Upper lobe of left lung (tissue), 6 donors: Measurements from ENCODE around the gene DOCK1. TPM values are rescaled to one million over a fixed set of nuclear protein-coding genes. Genes with fewer than 3 reads are reported as not detected.

ENCODE experiments used
- ATAC-seq, 2 donors: fragments of 200-7000 bp; cut with Tn5 transposase; one replicate each; pipeline ENCODE4 v1.9.1; 2022; ENCODE audit warnings: mild to moderate bottlenecking in 2 of 2, moderate library complexity in 2 of 2; ENCODE audit not compliant: low FRiP score in 2 of 2
- DNase-seq, 2 donors: peaks; one replicate each; pipeline ENCODE4 v3.0.0-alpha.2; 2019 to 2020
- H3K27ac ChIP-seq, 4 donors: fragments of 200-600 bp; sonication (generic); one replicate each; pipeline ENCODE4 v1.5.1; 2016 to 2019
- H3K27me3 ChIP-seq, 4 donors: fragments of 200-600 bp; sonication (generic); one replicate each; pipeline ENCODE4 v1.5.1; 2017 to 2019
- H3K36me3 ChIP-seq, 4 donors: fragments of 200-600 bp; sonication (generic); one replicate each; pipeline ENCODE4 v1.5.1; 2016 to 2019
- H3K4me1 ChIP-seq, 4 donors: fragments of 200-600 bp; sonication (generic); one replicate each; pipeline ENCODE4 v1.5.1; 2018 to 2019
- H3K4me3 ChIP-seq, 4 donors: fragments of 200-600 bp; sonication (generic); one replicate each; pipeline ENCODE4 v1.5.1; 2017 to 2019; ENCODE audit warnings: mild to moderate bottlenecking in 2 of 4, moderate library complexity in 1 of 4
- H3K9me3 ChIP-seq, 4 donors: fragments of 200-600 bp; sonication (generic); one replicate each; pipeline ENCODE4 v1.5.1; 2018 to 2019
- EP300 ChIP-seq, 4 donors: sonication (generic); formaldehyde crosslinking; IDR thresholded peaks; one replicate each; pipeline ENCODE4 v1.5.1; 2017; ENCODE audit warnings: antibody characterized with exemption in 4 of 4, control low read depth in 2 of 4
- POLR2A ChIP-seq, 4 donors: fragments of 450-650 bp; IDR thresholded peaks; one replicate each; pipeline ENCODE4 v1.5.1; 2016 to 2017; ENCODE audit warnings: antibody characterized with exemption in 4 of 4, mild to moderate bottlenecking in 2 of 4
- POLR2AphosphoS5 ChIP-seq, 2 donors: sonication (generic); formaldehyde crosslinking; IDR thresholded peaks; one replicate each; pipeline ENCODE4 v1.5.1; 2017; ENCODE audit warnings: antibody characterized with exemption in 2 of 2
- WGBS, 2 donors: methylation state at CpG; one replicate each; pipeline ENCODE4 v1.1.5; 2017 to 2018; 5-methylcytosine and 5-hydroxymethylcytosine counted together
- total RNA-seq, 6 donors: library from RNA; depleted of rRNA in 4 of 6; stranded (reverse); fragments of >200 nt in 4 of 6; gene quantifications; one replicate each; pipeline versions ENCODE4 v1.1.0 to v1.2.1, GENCODE V29; 2016 to 2021
- TF ChIP-seq, protein P1 (sequence below), 6 experiments: fragments of 450-650 bp in 4 of 6; fragments of 200-600 bp in 2 of 6; sonication (generic) in 2 of 6; IDR thresholded peaks; one replicate each; pipeline ENCODE4 v1.5.1; 2016 to 2019; ENCODE audit warnings: antibody characterized with exemption in 6 of 6
- donor health status: DM: no; HTN: no; CAD: no; lungs with moderate emphysema.
- donor health status: DM: no; HTN: yes; CAD: no; lungs with severe emphysema.

Gene DOCK1
- total RNA-seq, 6 donors from 2014 or later = 37.5 to 63.9 (median 45.8) TPM

DNA sequence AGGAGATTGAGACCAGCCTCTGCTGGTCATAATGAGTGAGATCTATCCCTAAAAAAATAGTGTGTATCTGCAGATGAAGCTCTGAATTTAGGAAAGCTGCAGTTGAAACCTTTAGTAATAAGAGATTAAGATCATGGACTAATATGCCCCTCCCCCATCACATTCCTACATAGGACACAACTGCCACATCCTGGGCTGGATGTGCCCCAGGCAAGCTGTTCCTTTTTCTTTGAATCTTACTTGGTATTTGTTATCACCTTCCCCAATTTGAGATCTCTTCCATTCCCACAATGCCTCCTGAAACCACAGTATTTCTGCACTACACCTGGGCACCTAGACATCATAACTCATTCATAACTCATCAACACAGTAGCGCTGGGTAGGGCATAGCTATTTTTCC lies 74.1 kb downstream of the DOCK1 start:
- Histone ChIP-seq H3K4me3 (no peak overlapping the region), H3K27ac (no peak overlapping the region), H3K27me3 (no peaks in the 10 kb centered on the region), H3K4me1 (no peaks in the 10 kb centered on the region), H3K36me3 (peaks cover 0 to 34% (median 3%) of the 10 kb centered on the region in 4 donors), H3K9me3 (no peaks in the 10 kb centered on the region)
- TF ChIP-seq POLR2AphosphoS5 (IDR thresholded peaks at IDR 0.05) = no peak
- no peak for TF ChIP-seq EP300 (IDR thresholded peaks at IDR 0.05)
- TF ChIP-seq POLR2A (IDR thresholded peaks at IDR 0.05) = no peak
- TF ChIP-seq, protein P1, sequence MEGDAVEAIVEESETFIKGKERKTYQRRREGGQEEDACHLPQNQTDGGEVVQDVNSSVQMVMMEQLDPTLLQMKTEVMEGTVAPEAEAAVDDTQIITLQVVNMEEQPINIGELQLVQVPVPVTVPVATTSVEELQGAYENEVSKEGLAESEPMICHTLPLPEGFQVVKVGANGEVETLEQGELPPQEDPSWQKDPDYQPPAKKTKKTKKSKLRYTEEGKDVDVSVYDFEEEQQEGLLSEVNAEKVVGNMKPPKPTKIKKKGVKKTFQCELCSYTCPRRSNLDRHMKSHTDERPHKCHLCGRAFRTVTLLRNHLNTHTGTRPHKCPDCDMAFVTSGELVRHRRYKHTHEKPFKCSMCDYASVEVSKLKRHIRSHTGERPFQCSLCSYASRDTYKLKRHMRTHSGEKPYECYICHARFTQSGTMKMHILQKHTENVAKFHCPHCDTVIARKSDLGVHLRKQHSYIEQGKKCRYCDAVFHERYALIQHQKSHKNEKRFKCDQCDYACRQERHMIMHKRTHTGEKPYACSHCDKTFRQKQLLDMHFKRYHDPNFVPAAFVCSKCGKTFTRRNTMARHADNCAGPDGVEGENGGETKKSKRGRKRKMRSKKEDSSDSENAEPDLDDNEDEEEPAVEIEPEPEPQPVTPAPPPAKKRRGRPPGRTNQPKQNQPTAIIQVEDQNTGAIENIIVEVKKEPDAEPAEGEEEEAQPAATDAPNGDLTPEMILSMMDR (IDR thresholded peaks at IDR 0.05) = no peak
- no peak for DNase-seq
- ATAC-seq = no peak
- 71 to 79% methylated on average over 1 of the region's 1 CpG for WGBS, 2 donors

- Histone ChIP-seq H3K9me3 (no peaks in the 10 kb centered on the region), H3K4me3 (no peak overlapping the region), H3K36me3 (peaks cover 0 to 47% (median 15%) of the 10 kb centered on the region in 4 donors), H3K27me3 (no peaks in the 10 kb centered on the region), H3K27ac (no peak overlapping the region), H3K4me1 (no peaks in the 10 kb centered on the region)
- WGBS, 2 donors = 89 to 91% methylated on average over 7 of the region's 7 CpGs
- TF ChIP-seq EP300 (IDR thresholded peaks at IDR 0.05) (no peak), POLR2A (IDR thresholded peaks at IDR 0.05) (no peak), POLR2AphosphoS5 (IDR thresholded peaks at IDR 0.05) (no peak)
- TF ChIP-seq, protein P1 (IDR thresholded peaks at IDR 0.05) = no peak
- ATAC-seq (no peak), DNase-seq (no peak)
Measured at GRCh38 chr10:126993208-126993607, 88.0 kb downstream of the DOCK1 start.

DNA sequence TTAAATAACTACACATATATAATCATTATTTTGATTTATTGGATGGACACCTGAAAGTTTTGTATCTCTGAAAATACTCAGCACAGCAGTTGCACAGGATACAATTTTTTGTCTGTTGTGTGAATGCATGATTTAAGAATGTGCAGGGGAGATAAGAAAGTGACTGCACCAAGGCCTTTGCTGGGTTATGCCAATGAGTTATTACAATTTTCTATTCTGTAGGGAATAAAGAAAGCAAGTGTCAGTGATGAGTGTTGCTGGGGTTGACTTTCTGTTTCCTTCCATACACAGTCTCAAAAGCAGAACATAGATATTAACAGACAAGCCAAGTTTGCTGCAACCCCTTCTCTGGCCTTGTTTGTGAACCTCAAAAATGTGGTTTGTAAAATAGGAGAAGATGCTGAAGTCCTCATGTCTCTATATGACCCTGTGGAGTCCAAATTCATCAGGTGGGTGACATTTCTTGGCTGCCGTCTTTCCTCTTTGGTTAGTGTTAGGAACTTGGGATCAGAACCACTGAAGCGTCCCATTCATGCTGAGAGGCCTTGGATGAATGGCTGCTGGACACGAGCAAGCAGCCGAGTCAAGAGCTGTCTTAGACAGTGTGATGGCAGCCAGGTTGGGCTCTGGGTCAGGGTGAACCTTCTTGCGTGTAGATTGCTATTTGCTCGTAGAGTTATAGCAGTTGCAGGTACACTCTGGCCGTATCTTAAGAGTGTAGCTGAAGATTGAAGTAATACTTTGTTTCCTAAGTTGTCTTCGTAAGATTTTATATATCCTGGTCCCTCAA lies 92.8 kb downstream of the DOCK1 start:
- H3K36me3 ChIP-seq = peaks cover 0 to 64% (median 31%) of the 10 kb centered on the region in 4 donors
- no peak for DNase-seq
- no peak overlapping the region for H3K27ac ChIP-seq
- TF ChIP-seq EP300 (IDR thresholded peaks at IDR 0.05) = no peak
- TF ChIP-seq POLR2A (IDR thresholded peaks at IDR 0.05) = no peak
- no peak for TF ChIP-seq POLR2AphosphoS5 (IDR thresholded peaks at IDR 0.05)
- TF ChIP-seq, protein P1 (IDR thresholded peaks at IDR 0.05) = no peak
- no peaks in the 10 kb centered on the region for H3K4me1 ChIP-seq
- H3K27me3 ChIP-seq = no peaks in the 10 kb centered on the region
- no peak for ATAC-seq
- H3K9me3 ChIP-seq = no peaks in the 10 kb centered on the region
- H3K4me3 ChIP-seq = no peak overlapping the region
- 93 to 94% methylated on average over 8 of the region's 8 CpGs for WGBS, 2 donors

DNA sequence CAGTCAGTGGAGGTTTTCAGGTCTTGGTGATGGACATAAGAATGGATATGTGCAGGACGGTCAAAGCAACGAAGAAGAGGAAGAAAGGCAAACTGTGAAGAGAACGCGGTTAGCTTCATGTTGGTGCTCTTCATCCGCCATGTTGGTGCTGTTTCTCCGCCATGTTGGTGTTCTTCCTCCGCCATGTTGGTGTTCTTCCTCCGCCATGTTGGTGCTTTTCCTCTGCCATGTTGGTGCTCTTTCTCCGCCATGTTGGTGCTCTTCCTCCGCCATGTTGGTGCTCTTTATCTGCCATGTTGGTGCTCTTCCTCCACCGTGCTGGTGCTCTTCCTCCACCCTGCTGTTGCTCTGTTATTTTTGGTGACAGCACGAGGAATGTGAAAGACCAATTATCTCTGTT lies 95.4 kb downstream of the DOCK1 start:
- no peak for DNase-seq
- Histone ChIP-seq H3K27me3 (no peaks in the 10 kb centered on the region), H3K9me3 (no peaks in the 10 kb centered on the region), H3K36me3 (peaks cover 0 to 70% (median 33%) of the 10 kb centered on the region in 4 donors), H3K27ac (no peak overlapping the region), H3K4me1 (no peaks in the 10 kb centered on the region), H3K4me3 (no peak overlapping the region)
- ATAC-seq = no peak
- WGBS, 2 donors = 87 to 91% methylated on average over 12 of the region's 12 CpGs
- TF ChIP-seq, protein P1 (IDR thresholded peaks at IDR 0.05) = no peak
- TF ChIP-seq POLR2AphosphoS5 (IDR thresholded peaks at IDR 0.05) = no peak
- no peak for TF ChIP-seq EP300 (IDR thresholded peaks at IDR 0.05)
- TF ChIP-seq POLR2A (IDR thresholded peaks at IDR 0.05) = no peak
